ENCODE measurements around the gene DDX27. TPM values are rescaled to one million over a fixed set of nuclear protein-coding genes. Genes with fewer than 3 reads are reported as not detected.

DDX27 gene
- total and polyA plus RNA-seq, 2 of the 13 experiments (the other 11 are each of a cell fraction or from before 2014, with no cell fraction given), result 42.6 to 72.8 TPM

GRCh38 chr20:49278818-49279676, 59.8 kb downstream of the DDX27 start (continued):
- no peak for TF ChIP-seq ZNF274 (CRISPR knock-in tag; IDR thresholded peaks at IDR 0.05)
- no peak for TF ChIP-seq ZNF451 (CRISPR knock-in tag; IDR thresholded peaks at IDR 0.05)
- peak; percentile 45; the same call in 1 of the 2 replicates for TF ChIP-seq KIAA2018 (CRISPR knock-in tag; IDR thresholded peaks at IDR 0.05; ENCODE audit: borderline replicate concordance)
- TF ChIP-seq ZNF496 (CRISPR knock-in tag; IDR thresholded peaks at IDR 0.05; ENCODE audit: insufficient replicate concordance), result no peak
- TF ChIP-seq KDM5B (CRISPR knock-in tag; IDR thresholded peaks at IDR 0.05; ENCODE audit: borderline replicate concordance), result no peak
- TF ChIP-seq GLI4 (CRISPR knock-in tag; IDR thresholded peaks at IDR 0.05; ENCODE audit: borderline replicate concordance), result no peak; the same call in 1 of the 2 replicates
- TF ChIP-seq PRDM15 (CRISPR knock-in tag; IDR thresholded peaks at IDR 0.05), result 0 out of 2 replicates have a peak, but pooled peaks have one; percentile 11
- no peak for TF ChIP-seq ZNF207 (IDR thresholded peaks at IDR 0.05; ENCODE audit: borderline replicate concordance)
- TF ChIP-seq BCL3 (CRISPR knock-in tag; IDR thresholded peaks at IDR 0.05), result no peak
